ENCODE measurements around the gene AADACL2. TPM values are rescaled to one million over a fixed set of nuclear protein-coding genes. Genes with fewer than 3 reads are reported as not detected.

The AADACL2 gene
- total RNA-seq, 1 experiment from 2014 or later: not detected

DNA sequence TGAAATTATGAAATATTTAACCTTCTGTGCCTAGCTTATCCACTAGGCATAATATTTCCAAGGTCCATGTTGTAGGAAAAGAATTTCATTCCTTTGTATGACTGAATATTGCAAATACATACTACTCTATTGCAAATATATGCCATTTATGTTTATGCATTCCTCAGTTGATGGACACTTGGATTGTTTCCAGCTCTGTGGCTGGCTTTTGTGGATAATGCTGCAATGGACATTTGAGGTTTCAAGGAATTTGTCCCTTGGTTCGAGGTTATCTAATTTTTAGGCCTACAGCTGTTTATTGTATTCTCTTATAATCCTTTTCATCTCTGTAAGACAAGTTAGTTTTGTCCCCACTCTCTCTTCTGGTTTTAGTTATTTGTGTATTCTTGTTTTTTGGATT lies 7.7 kb upstream of the AADACL2 start:
- Histone ChIP-seq H3K4me1 (ENCODE audit: insufficient read depth, low read length) (no peaks in the 10 kb centered on the region), H3K79me2 (ENCODE audit: insufficient read depth, low read length) (no peaks in the 10 kb centered on the region), H3K4ac (ENCODE audit: low read depth, low read length) (no peak overlapping the region), H3K27ac (ENCODE audit: insufficient read length, low read depth, low read length) (no peak overlapping the region), H4K5ac (ENCODE audit: insufficient read length, low read depth, low read length) (no peak overlapping the region), H4K8ac (replicated peaks; ENCODE audit: insufficient read length, low read depth, low read length) (no peak overlapping the region), H3K23me2 (ENCODE audit: insufficient read length, low read depth, low read length, poor library complexity, severe bottlenecking) (no peaks in the 10 kb centered on the region), H2BK15ac (ENCODE audit: low read depth, low read length) (no peak overlapping the region), H2BK12ac (ENCODE audit: insufficient read length, low read depth, low read length) (no peak overlapping the region), H3T11ph (ENCODE audit: low read length) (no peak overlapping the region), H2BK120ac (ENCODE audit: low read depth, low read length, poor library complexity, severe bottlenecking) (no peak overlapping the region), H2BK5ac (ENCODE audit: insufficient read length, low read length) (no peak overlapping the region), H2AFZ (ENCODE audit: low read length) (no peak overlapping the region), H2BK20ac (ENCODE audit: low read depth, low read length, poor library complexity, severe bottlenecking) (no peak overlapping the region), H3K14ac (ENCODE audit: insufficient read depth, low read length) (no peak overlapping the region), H3K27me3 (ENCODE audit: insufficient read depth, low read length) (no peaks in the 10 kb centered on the region), H3K9ac (ENCODE audit: extremely low read depth, insufficient read length, low read length) (no peak overlapping the region), H3K79me1 (ENCODE audit: insufficient read depth, low read depth, low read length, poor library complexity, severe bottlenecking) (no peaks in the 10 kb centered on the region), H4K20me1 (ENCODE audit: control insufficient read depth, insufficient read depth, insufficient read length) (no peaks in the 10 kb centered on the region), H3K9me3 (ENCODE audit: control insufficient read depth, low read depth, low read length) (no peaks in the 10 kb centered on the region), H3K23ac (ENCODE audit: insufficient read length, low read depth, low read length) (no peak overlapping the region), H3K18ac (ENCODE audit: insufficient read length, low read depth, low read length) (no peak overlapping the region), H2AK5ac (ENCODE audit: insufficient read length, low read length) (no peak overlapping the region), H4K91ac (ENCODE audit: insufficient read length, low read depth, low read length) (no peak overlapping the region), H3K4me2 (ENCODE audit: insufficient read depth, insufficient read length, low read length) (no peak overlapping the region), H3K56ac (ENCODE audit: insufficient read length, low read depth, low read length) (no peak overlapping the region)
- TF ChIP-seq, protein P1, sequence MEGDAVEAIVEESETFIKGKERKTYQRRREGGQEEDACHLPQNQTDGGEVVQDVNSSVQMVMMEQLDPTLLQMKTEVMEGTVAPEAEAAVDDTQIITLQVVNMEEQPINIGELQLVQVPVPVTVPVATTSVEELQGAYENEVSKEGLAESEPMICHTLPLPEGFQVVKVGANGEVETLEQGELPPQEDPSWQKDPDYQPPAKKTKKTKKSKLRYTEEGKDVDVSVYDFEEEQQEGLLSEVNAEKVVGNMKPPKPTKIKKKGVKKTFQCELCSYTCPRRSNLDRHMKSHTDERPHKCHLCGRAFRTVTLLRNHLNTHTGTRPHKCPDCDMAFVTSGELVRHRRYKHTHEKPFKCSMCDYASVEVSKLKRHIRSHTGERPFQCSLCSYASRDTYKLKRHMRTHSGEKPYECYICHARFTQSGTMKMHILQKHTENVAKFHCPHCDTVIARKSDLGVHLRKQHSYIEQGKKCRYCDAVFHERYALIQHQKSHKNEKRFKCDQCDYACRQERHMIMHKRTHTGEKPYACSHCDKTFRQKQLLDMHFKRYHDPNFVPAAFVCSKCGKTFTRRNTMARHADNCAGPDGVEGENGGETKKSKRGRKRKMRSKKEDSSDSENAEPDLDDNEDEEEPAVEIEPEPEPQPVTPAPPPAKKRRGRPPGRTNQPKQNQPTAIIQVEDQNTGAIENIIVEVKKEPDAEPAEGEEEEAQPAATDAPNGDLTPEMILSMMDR (conservative IDR thresholded peaks at IDR 0.05): no peak
- no CpG with 5 or more reads among the region's 1 CpG for WGBS (ENCODE audit: extremely low coverage, insufficient read length, low lambda C conversion rate)
- Mint-ChIP-seq H3K36me3 (ENCODE audit: insufficient read depth in 1 of 3, low read depth in 3 of 3) (peaks cover 0 to 8% (median 0%) of the 10 kb centered on the region in 3 experiments; a peak in 2 of 7 replicates), H3K9me3 (peaks cover 5 to 8% of the 10 kb centered on the region in 2 experiments), H3K4me3 (no peak overlapping the region), H3K4me1 (no peaks in the 10 kb centered on the region), H3K27ac (no peak overlapping the region), H3K27me3 (ENCODE audit: low read depth) (no peaks in the 10 kb centered on the region)
- no peak for DNase-seq
